ENCODE measurements around the gene GAL3ST3. TPM values are rescaled to one million over a fixed set of nuclear protein-coding genes. Genes with fewer than 3 reads are reported as not detected.
"Not testable (repeated sequence)": the region's sequence is repeated elsewhere in the genome, so short reads cannot be mapped to it uniquely, and the experiment has no call there.

Gene GAL3ST3
- total RNA-seq, 1 donor from 2014 or later: 1.8 TPM

DNA sequence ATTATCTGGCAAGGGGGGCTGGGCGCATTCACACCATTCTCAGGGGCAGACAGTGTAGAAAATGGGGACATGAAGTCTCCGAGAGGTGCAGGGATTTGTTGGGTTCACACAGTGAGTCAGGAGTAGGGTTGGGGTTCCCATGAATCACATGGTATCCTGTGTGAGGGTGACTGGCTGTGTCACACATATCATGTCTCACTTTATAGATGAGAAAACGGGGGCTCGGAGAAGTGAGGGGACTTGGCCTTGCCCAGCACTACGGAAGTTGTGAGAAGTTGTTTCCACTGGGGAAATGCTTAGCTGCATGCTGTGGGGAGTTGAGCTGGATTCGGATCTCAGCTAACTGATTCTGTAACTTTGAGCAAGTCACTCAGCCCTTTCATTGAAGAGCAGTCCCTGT lies 4.2 kb downstream of the GAL3ST3 start:
- no peak for DNase-seq (ENCODE audit: low read depth)

- no peak for DNase-seq (ENCODE audit: low read depth)
Measured at GRCh38 chr11:66042996-66043906, 5.7 kb downstream of the GAL3ST3 start.

GRCh38 chr11:66042227-66042995 lies 6.5 kb downstream of the GAL3ST3 start:
- DNase-seq (ENCODE audit: low read depth): no peak

GRCh38 chr11:66039765-66040164 lies 9.2 kb downstream of the GAL3ST3 start:
- DNase-seq (ENCODE audit: low read depth): no peak

- no peak for DNase-seq (ENCODE audit: low read depth)
Measured at GRCh38 chr11:66037327-66037726, 11.6 kb downstream of the GAL3ST3 start.

DNA sequence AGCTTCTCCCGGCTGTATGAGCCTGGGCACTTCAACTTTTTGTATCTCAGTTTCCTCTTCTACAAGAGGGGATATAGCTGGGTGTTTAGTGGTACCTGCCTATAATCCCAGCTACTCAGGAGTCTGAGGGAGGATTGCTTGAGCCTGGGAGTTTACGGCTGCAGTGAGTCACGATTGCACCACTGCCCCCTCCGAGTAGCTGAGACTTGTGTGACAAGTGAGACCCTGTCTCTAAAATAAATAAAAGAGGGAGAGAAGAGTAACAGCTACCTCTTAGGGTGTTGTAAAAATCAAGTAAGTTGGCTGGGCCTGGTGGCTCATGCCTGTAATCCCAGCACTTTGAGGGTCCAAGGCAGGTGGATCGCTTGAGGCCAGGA lies 12.6 kb downstream of the GAL3ST3 start:
- no peak for DNase-seq (ENCODE audit: low read depth)

- no peak for DNase-seq (ENCODE audit: low read depth)
Measured at GRCh38 chr11:66035653-66036333, 13.2 kb downstream of the GAL3ST3 start.

DNA sequence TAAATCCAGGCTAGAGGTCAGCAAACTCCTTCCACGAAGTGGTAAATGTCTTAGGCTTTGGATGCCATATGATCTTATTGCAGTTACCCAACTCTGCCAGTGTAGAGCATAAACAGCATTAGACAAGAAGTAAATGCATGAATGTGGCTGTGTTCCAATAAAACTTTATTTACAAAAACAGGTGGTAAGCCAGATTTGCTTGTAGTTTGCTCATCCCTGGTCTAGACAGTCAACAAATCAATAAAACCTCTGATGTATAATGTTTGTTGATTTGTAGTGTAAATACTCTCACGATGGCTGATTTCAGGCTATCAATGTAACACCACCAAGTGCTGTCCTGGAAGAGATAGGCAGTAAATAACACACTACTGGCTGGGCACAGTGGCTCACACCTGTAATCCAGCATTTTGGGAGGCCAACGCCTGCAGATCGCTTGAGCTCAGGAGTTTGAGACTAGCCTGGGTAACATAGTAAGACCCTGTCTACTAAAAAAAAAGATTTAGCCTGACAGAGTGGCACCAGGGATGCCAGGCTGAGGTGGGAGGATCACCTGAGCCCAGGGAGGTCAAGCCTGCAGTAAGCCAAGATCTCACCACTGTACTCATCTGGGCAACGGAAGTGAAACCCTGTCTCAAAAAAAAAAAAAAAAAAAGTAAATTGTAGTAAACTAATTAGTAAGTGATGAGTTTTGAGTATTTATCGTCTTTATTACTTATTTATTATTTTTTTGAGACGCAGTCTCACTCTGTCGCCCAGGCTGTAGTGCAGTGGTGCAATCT lies 15.8 kb downstream of the GAL3ST3 start:
- DNase-seq (ENCODE audit: low read depth): no peak

- DNase-seq (ENCODE audit: low read depth): no peak
Measured at GRCh38 chr11:66026017-66026529, 22.9 kb downstream of the GAL3ST3 start, which contains the start of gene CATSPER1. Gene CATSPER1 (minus strand): TSS chr11:66026479. CDS start chr11:66026379, 100 bp downstream.

DNA sequence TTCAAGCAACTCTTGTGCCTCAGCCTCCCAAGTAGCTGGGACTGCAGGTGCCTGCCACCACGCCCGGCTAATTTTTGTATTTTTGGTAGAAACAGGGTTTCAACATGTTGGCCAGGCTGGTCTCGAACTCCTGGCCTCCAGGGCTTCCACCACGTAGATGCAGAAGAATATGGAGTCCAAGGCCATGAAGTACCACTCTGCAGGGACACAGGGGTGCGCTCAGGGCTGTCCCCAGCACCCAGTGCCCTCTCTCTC lies 25.8 kb downstream of the GAL3ST3 start:
- not testable (repeated sequence) for DNase-seq (ENCODE audit: low read depth)

DNA sequence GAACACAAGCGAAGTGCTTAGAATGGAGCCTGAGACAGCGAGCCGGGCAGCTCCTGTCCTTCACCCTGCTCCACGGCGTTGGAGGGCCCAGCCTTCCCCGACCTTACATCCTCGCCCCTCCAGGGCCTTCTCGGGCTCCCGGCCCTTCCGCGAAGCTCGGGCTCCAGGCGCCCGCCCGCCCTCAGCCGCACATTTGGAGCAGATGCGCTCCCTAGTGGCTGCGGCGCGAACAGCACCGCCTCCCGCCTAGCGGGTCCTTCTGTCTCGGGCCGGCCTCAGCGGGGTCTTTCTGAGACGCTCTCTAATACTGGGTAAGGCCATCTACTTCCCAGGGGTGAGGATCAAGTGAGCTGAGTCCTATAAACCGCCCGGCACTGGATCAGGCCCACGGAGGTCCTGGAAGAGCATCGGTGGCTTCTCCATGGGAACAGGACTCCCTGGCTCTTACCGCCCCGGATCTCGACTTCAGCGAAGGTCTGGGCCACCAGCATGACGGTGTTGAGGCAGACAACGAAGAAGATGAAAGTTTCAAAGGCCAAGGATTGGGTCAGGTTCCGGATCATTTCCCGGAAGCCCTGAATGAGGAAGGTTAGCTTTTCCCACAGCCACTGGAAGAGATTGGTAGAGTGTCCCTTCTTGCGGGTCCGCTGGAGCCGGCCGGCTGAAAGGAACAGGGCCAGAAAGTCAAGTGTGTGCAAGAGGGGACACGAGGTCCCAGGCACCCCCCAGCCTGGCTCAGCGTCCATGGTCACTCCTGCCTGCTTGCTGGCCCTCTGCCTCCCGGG lies 26.4 kb downstream of the GAL3ST3 start:
- DNase-seq (ENCODE audit: low read depth): peak; percentile 6

DNA sequence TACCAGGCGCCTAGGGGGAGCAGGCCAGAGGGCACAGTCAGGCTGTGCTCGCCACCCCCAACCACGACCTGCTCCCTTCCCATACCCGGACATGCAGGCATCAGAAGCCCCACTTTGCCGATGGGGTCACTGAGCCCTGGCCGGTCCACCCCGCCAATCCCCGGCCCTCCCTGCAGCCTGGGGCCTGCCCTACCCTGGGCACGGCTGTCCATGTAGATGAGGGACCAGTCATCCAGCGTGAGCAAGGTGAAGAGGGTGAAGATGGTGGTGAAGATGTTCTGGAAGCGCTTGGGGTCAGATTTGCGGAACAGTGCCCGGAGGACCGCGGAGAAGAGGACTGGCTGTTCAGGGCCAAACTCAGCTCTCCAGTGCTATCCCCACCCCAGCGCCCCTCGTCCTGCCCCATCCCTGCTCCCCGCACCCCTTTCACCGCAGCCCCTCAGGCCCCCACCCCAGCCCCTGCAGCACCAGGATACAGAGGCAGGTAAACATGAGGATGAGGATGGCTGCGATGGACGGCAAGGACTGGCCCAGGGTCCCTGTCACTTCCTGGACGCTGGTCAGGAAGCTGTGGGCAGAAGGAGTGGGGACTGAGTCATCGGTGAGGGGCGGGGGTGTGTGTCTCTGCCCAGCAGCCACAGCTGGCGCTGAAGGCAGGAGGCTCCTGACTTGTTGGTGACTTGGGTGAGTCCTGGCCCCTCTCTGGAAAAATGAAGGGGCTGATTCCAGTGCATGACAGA lies 28.2 kb downstream of the GAL3ST3 start:
- DNase-seq (ENCODE audit: low read depth): peak; percentile 68

- no peak for DNase-seq (ENCODE audit: low read depth)
Measured at GRCh38 chr11:66020212-66020611, 28.7 kb downstream of the GAL3ST3 start.

- no peak for DNase-seq (ENCODE audit: low read depth)
Measured at GRCh38 chr11:66017321-66017720, 31.6 kb downstream of the GAL3ST3 start.

- DNase-seq (ENCODE audit: low read depth): no peak
Measured at GRCh38 chr11:66016793-66017177, 32.2 kb downstream of the GAL3ST3 start.

DNA sequence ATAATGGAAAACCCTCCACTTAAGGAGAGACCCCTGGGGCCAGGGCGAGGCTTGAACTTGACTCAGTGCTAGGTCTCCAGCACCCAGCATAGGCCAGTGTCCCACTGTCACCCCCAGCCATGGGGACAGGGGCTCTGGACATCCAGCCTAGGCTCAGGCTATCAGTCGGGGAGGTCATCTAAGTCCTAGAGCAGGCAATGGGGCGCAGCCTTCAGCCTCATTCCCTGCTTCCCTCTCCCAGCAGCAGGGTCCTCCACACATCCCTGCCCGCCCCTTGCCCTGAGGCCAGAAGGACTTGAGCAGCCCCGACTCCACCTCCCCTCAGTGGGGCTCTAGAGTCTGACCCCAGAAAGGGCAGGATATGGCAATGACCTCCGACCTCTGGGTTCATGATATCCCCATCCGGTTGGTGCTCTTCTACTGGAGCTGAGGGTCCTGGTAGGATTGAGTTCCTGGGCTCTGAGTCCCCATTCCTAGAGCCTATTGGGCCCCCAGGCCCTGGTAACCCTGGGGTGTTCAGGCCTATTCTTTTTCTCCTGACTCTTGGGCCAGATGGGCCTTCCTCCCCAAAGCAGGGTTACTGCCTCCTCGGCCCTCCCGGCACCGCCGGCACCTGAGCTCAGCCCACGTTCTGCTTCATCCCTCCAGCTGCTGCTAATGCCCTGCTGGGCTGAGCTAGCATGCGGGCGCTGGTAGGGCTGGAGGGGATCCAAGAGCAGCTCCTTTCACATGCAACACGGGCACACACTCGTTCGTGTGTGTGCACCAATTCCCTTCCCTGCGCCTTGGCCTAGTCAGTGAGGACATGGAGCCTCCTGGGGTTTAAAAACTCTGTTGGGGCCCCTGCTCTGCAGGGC lies 32.8 kb downstream of the GAL3ST3 start:
- no peak for DNase-seq (ENCODE audit: low read depth)

DNA sequence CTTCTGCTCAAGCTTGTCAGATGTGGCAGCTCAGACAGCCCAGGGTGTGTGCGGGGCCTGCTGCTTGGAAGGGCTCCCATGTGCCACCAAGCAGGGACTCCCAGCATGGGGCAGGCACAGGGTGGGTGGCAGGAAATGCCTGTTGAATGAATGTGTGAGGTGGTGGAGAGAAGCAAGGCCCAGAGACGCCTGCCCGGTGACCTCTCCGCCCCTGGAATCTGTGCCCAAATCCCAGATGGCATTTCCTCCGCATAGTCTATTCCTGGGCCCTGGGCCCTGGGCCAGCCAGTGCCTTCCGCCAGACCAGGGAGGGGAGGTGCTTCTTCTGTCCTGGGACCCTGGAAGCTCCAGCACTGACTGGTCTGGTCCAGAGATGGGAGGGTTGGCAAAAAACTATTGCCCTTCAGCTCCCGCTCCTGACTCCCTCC lies 33.5 kb downstream of the GAL3ST3 start:
- peak; percentile 11 for DNase-seq (ENCODE audit: low read depth)

DNA sequence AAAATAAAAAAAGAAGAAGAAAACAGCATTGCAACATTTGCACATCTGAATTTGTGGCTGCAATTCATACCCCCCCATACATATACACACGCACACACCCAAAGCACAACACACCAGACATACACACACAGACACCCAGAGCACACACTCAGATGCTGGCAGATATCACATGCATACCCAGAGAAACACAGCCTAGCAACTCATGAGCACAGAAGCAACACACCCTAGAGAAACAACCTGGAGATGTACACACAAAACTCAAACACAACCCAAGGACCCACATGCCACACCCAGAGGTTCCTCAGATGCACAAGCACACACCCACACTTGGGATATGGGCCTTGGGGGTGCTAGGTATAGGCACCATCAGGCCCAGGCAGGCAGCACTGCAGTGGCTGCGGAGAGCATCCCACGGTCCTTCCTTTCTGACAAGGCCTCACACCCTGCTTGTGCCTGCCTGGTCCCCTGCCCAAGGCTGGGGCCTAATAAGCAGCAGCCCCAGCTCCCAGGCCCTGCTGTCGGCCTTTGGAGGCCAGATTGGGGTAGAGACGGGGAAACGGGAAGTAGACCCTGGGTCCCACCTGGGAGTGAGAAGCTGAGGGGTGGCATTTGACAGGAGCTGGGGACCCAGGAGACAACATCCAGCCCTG lies 34.0 kb downstream of the GAL3ST3 start:
- DNase-seq (ENCODE audit: low read depth): no peak

DNA sequence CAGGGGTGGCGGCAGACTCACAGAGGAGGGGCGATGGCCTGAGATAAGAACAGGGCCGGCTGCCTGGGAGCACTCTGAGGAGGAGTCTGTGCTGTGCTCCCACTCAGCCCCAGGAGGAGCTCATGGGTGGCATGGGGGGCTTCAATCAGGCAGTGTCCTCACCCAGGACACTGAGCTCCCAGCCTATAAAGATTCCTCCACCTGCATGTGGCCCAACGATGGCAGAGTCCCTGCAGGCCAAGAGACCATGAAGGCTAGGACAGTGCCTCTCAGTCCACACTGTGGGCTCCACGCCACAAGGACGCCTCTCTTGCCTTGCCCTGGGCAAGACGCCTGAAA lies 35.2 kb downstream of the GAL3ST3 start:
- DNase-seq (ENCODE audit: low read depth): no peak
